Hepatocyte (in vitro differentiated cells): ENCODE measurements around the gene ATP1A3. TPM values are rescaled to one million over a fixed set of nuclear protein-coding genes. Genes with fewer than 3 reads are reported as not detected.
"Not testable (repeated sequence)": the region's sequence is repeated elsewhere in the genome, so short reads cannot be mapped to it uniquely, and the experiment has no call there.

ENCODE experiments used
- DNase-seq: peaks from one replicate; pipeline ENCODE4 v3.0.0-alpha.2; 2016; ENCODE audit warnings: low spot score
- H2AFZ ChIP-seq: fragments of 200-600 bp; sonication (generic); 2 replicates; pipeline ENCODE4 v1.6.0; 2016; ENCODE audit warnings: antibody characterized with exemption, mild to moderate bottlenecking
- H3K27ac ChIP-seq: fragments of 200-600 bp; sonication (generic); 2 replicates; pipeline ENCODE4 v1.5.1; 2016; ENCODE audit warnings: mild to moderate bottlenecking
- H3K27me3 ChIP-seq: fragments of 200-600 bp; sonication (generic); 2 replicates; pipeline ENCODE4 v1.6.1; 2016
- H3K36me3 ChIP-seq: fragments of 200-600 bp; sonication (generic); replicated peaks from 2 replicates; pipeline ENCODE4 v1.5.1; 2016; ENCODE audit warnings: low read depth; ENCODE audit not compliant: insufficient read depth
- H3K4me1 ChIP-seq: fragments of 200-600 bp; sonication (generic); 2 replicates; pipeline ENCODE4 v1.5.1; 2016; ENCODE audit warnings: mild to moderate bottlenecking, moderate library complexity; ENCODE audit not compliant: insufficient read depth
- H3K4me2 ChIP-seq: fragments of 200-600 bp; sonication (generic); 2 replicates; pipeline ENCODE4 v1.6.0; 2016
- H3K4me3 ChIP-seq: fragments of 200-600 bp; sonication (generic); 2 replicates; pipeline ENCODE4 v1.5.1; 2016; ENCODE audit warnings: mild to moderate bottlenecking
- H3K79me2 ChIP-seq: fragments of 200-600 bp; sonication (generic); 2 replicates; pipeline ENCODE4 v1.6.0; 2017; ENCODE audit warnings: mild to moderate bottlenecking
- H3K9me2 ChIP-seq: fragments of 200-600 bp; sonication (generic); replicated peaks from 2 replicates; pipeline ENCODE4 v1.6.0; 2017; ENCODE audit warnings: mild to moderate bottlenecking; ENCODE audit not compliant: insufficient read depth
- H3K9me3 ChIP-seq: fragments of 200-600 bp; sonication (generic); 2 replicates; pipeline ENCODE4 v1.5.1; 2016; ENCODE audit warnings: low read depth, mild to moderate bottlenecking
- H4K20me1 ChIP-seq: fragments of 200-600 bp; sonication (generic); 2 replicates; pipeline ENCODE4 v1.6.0; 2016; ENCODE audit warnings: mild to moderate bottlenecking; ENCODE audit not compliant: insufficient read depth, poor library complexity, severe bottlenecking
- EZH2 ChIP-seq: fragments of 200-600 bp; sonication (generic); IDR thresholded peaks from 2 replicates; pipeline ENCODE4 v1.6.1; 2016; ENCODE audit warnings: antibody characterized with exemption, mild to moderate bottlenecking, borderline replicate concordance
- EZH2phosphoT487 ChIP-seq: fragments of 200-600 bp; sonication (generic); IDR thresholded peaks from one replicate; pipeline ENCODE4 v1.6.1; 2018; ENCODE audit warnings: antibody characterized with exemption, mild to moderate bottlenecking, low read depth, moderate library complexity; ENCODE audit not compliant: unreplicated experiment, severe bottlenecking
- WGBS: methylation state at CpG from one replicate; pipeline ENCODE4 v1.1.6; 2016; ENCODE audit warnings: low lambda C conversion rate; ENCODE audit errors: missing lambda C conversion rate; 5-methylcytosine and 5-hydroxymethylcytosine counted together
- polyA plus RNA-seq: library from polyadenylated mRNA; unstranded; fragments of >200 nt; fragmentation: Nextera tagmentation; extraction: Ambion mirVana; gene quantifications from 2 replicates; pipeline ENCODE4 v1.2.1, GENCODE V29; 2016
- total RNA-seq: library from RNA; depleted of rRNA; stranded (reverse); fragments of >200 nt; gene quantifications from 2 replicates; pipeline ENCODE4 v1.2.3, GENCODE V29; 2014
- TF ChIP-seq, protein P1 (sequence below): fragments of 200-600 bp; sonication (generic); IDR thresholded peaks from 2 replicates; pipeline ENCODE4 v1.5.1; 2016; ENCODE audit warnings: antibody characterized with exemption, mild to moderate bottlenecking; ENCODE audit not compliant: poor library complexity

The ATP1A3 gene
- total and polyA plus RNA-seq, 2 experiments from 2014 or later, result 0.03 to 0.82 TPM

DNA sequence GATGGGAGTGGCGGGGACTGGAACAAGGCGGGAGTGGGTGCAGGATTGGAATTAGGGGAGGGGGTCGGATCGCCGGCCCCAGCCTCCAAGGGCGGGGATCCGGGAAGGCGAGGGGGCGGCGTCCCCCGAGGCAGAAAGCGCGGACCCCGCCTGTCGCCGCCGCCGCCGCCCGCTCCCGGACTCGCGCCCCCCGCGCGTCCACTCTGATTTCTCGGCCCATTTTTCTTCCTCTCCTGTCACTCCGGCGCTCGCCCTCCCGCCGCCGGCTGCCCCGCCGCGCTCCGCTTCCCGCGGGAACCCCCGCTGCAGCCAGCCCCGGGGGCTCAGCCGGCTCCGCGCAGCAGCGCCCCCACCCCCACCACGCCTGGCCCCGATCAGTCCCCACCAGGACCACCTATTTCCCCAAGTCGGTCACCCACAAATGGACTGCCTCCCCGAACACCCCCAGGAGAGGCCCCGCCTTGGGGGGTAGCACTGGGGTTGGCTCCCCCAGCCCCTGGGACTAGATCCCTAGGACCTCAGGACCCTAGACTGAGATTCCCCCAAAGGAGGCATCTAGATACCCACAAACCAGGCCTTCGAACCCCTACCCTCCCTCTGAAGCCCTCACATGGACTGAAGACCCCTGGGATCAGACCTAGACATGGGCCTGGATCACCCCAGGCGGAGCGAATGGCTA, 53.2 kb downstream of the ATP1A3 start:
- Histone ChIP-seq H3K36me3 (no peaks in the 10 kb centered on the region), H3K4me2 (peak overlapping the region; percentile 96), H3K9me2 (no peaks in the 10 kb centered on the region), H3K79me2 (no peaks in the 10 kb centered on the region), H2AFZ (peak overlapping the region; percentile 85), H3K4me3 (peak overlapping the region; percentile 44), H3K27ac (no peak overlapping the region), H4K20me1 (no peaks in the 10 kb centered on the region), H3K4me1 (no peaks in the 10 kb centered on the region), H3K9me3 (no peaks in the 10 kb centered on the region), H3K27me3 (peaks cover 34% of the 10 kb centered on the region)
- no peak for DNase-seq
- TF ChIP-seq EZH2 (no peak), EZH2phosphoT487 (no peak)
- TF ChIP-seq, protein P1, sequence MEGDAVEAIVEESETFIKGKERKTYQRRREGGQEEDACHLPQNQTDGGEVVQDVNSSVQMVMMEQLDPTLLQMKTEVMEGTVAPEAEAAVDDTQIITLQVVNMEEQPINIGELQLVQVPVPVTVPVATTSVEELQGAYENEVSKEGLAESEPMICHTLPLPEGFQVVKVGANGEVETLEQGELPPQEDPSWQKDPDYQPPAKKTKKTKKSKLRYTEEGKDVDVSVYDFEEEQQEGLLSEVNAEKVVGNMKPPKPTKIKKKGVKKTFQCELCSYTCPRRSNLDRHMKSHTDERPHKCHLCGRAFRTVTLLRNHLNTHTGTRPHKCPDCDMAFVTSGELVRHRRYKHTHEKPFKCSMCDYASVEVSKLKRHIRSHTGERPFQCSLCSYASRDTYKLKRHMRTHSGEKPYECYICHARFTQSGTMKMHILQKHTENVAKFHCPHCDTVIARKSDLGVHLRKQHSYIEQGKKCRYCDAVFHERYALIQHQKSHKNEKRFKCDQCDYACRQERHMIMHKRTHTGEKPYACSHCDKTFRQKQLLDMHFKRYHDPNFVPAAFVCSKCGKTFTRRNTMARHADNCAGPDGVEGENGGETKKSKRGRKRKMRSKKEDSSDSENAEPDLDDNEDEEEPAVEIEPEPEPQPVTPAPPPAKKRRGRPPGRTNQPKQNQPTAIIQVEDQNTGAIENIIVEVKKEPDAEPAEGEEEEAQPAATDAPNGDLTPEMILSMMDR, result no peak
- WGBS, result 59% methylated on average over 8 of the region's 53 CpGs

DNA sequence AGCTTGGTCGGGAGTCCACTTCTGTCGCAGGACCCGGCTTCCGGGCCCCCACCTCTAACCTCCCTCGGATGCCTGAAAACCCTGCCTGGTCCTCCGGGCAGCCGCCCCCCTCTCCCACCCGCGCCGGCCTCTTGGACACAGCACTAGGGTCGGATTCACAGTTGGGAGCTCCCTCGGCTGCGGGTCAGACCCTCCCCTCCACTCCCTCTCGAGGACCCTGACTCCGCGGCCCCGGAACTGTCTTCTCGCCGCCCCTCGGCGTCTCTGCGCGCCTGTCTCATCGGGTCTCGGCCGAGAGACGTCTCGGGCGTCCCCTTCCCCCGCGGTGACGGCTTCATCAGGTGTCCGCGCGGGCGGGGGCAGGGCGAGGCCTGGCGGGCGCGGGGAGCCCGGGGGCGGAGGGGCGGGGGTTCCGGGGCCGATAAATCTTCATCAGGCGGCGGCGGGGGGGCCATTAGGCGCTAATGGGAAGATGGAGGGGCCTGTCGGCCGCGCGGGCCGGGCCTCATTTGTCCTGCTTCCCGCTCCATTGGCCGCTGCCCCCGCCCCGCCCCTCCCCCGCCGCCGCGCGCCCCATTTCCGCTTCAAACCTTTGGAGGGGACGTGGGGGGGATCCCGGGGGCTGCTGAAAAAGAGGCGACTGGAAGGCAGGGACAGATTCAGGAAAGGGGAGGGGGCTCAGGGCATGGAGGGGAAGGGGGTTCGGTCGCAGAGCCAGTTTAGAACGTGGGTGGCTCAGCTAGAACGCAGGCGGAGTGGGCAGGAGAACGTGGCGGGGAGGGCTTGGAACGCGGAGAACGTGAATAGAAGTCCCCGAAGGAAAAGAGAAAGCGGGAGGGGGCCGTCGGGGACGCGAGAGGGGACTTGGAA, 53.9 kb downstream of the ATP1A3 start:
- Histone ChIP-seq H3K4me2 (peak overlapping the region; percentile 96), H3K4me1 (no peaks in the 10 kb centered on the region), H3K27ac (no peak overlapping the region), H3K27me3 (peaks cover 39% of the 10 kb centered on the region), H3K9me2 (no peaks in the 10 kb centered on the region), H2AFZ (peak overlapping the region; percentile 85), H3K79me2 (no peaks in the 10 kb centered on the region), H3K4me3 (peak overlapping the region; percentile 44), H3K36me3 (no peaks in the 10 kb centered on the region), H4K20me1 (no peaks in the 10 kb centered on the region), H3K9me3 (no peaks in the 10 kb centered on the region)
- TF ChIP-seq EZH2 (peak; percentile 37), EZH2phosphoT487 (no peak)
- TF ChIP-seq, protein P1, result no peak
- DNase-seq, result peak; percentile 60
- 11% methylated on average over 13 of the region's 83 CpGs for WGBS

DNA sequence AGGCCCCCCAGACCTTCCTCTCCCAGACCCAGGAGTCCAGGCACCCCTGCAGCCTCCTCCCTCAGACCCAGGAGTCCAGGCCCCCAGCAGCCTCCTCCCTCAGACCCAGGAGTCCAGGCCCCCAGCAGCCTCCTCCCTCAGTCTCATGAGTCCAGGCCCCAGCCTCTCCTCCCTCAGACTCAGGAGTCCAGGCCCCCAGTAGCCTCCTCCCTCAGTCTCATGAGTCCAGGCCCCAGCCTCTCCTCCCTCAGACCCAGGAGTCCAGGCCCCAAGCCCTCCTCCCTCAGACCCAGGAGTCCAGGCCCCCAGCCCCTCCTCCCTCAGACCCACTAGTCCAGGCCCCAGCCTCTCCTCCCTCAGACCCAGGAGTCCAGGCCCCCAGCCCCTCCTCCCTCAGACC, 54.8 kb downstream of the ATP1A3 start:
- H3K36me3 ChIP-seq, H4K20me1 ChIP-seq, DNase-seq, H3K27ac ChIP-seq, H3K9me2 ChIP-seq, H3K4me1 ChIP-seq, H2AFZ ChIP-seq, H3K4me2 ChIP-seq, H3K4me3 ChIP-seq, H3K79me2 ChIP-seq, H3K9me3 ChIP-seq: not testable (repeated sequence)
- peaks cover 44% of the 10 kb centered on the region for H3K27me3 ChIP-seq
